Stimulated activated CD8-positive, alpha-beta memory T cell treated with anti-CD3 and anti-CD28 coated beads, Interleukin-4, amount 100 ng/mL, for 24 hours (primary cell): ENCODE results near the gene NUCKS1.

ENCODE experiments used
- DNase-seq: peaks from one replicate; pipeline ENCODE4 v3.0.0-alpha.2; 2020; ENCODE audit warnings: low read depth

The NUCKS1 gene

GRCh38 chr1:205770618-205771017 is 20.6 kb upstream of the NUCKS1 start:
- DNase-seq: no peak

DNA sequence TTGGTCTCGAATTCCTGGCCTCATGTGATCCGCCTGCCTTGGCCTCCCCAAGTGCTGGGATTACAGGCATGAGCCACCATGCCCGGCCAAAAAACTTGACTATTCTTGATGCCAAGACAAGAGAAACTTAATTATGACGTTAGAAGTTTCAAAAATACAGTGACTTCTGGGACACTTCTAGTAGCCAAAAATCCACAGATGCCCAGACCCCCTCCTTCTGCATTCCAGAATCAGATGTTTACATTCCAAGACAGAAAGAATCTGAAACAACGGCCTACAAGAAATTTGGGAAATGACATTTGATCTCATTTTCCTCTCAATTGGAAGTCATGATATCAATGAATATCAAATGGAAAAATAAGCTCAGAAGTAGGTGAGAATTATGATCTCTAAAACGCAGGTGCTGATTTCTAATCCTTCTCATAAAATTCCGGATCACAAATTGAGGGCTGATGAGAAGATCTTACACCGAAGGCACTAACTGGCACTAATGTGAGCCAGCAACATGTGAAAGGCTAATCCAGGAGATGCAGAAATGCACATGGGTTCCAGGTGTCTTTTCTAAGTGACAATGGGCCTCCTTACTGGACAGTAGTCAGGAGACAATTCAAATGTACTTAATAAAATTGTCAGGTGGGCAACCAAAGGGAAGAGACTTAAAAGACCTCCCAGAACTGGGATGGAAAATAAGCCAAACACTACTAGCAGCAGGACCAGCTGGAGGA is 19.8 kb upstream of the NUCKS1 start:
- DNase-seq: no peak

GRCh38 chr1:205767248-205767647 is 17.3 kb upstream of the NUCKS1 start:
- no peak for DNase-seq

- no peak for DNase-seq
These were observed 16.6 kb upstream of the NUCKS1 start for GRCh38 chr1:205766570-205766969.

DNA sequence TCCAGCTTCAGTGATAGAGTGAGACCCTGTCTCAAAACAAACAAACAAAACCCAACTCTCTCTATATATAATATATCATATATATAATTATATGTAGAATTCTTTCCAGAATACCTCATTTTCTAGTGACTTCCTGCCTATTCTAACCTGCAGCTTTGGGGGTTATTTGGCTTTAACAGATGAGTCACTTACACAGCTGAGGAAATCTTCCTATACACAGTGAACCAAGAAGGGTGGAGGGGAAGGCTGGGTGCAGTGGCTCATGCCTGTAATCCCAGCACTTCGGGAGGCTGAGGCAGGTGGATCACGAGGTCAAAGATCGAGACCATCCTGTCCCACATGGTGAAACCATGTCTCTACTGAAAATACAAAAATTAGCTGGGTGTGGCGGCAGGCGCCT is 16.1 kb upstream of the NUCKS1 start:
- no peak for DNase-seq

- DNase-seq: no peak
These were observed 14.6 kb upstream of the NUCKS1 start for GRCh38 chr1:205764578-205764977.

GRCh38 chr1:205763980-205764379 is 14.0 kb upstream of the NUCKS1 start:
- no peak for DNase-seq

DNA sequence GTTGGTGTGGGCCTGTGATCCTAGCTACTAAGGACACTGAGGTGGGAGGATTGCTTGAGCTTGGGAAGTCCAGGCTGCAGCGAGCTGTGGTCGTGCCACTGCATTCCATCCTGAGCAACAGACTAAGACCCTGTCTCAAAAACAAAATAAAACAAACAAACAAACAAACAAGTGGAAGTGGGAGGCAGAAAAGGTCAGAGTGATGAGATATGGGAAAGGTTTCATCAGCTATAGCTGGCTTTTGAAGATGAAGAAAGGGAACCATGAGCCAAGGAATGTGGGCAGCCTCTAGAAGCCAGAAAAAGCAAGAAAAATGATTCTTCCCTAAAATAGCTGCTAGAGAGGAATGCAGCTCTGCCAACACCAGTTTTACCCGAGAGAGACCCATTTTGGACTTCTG is 10.6 kb upstream of the NUCKS1 start:
- no peak for DNase-seq

- no peak for DNase-seq
These were observed 6.6 kb upstream of the NUCKS1 start for GRCh38 chr1:205756552-205756951.

GRCh38 chr1:205754857-205755256 is 4.9 kb upstream of the NUCKS1 start:
- no peak for DNase-seq

DNA sequence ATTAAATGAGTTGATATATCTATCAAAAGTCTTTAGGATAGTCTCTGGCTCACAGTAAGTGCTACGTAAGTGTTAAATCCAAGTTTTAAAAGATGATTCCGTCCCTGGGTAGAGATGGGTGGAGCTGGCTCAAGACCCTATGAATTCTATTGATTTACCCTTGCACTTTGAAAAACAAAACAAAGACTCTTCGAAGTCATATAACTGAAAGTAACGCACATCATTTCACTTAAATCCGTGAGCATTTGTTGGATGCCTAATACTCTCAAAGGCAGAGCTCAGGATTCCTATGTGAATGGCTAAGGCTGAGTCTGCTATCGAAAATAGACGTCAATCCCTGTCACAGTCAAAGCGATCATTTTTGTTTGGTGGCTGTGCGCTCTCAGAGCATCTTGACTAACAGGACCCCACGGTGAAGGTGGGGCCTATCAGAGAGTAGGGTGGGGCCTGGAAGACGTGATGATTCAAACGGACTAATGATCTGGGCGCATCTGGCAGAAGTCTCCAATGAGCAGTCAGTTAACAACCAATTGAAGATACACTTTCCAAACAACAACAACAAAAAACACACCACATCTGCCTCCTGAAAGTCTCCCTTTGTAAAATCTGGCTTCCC is 1.2 kb upstream of the NUCKS1 start:
- DNase-seq: no peak

DNA sequence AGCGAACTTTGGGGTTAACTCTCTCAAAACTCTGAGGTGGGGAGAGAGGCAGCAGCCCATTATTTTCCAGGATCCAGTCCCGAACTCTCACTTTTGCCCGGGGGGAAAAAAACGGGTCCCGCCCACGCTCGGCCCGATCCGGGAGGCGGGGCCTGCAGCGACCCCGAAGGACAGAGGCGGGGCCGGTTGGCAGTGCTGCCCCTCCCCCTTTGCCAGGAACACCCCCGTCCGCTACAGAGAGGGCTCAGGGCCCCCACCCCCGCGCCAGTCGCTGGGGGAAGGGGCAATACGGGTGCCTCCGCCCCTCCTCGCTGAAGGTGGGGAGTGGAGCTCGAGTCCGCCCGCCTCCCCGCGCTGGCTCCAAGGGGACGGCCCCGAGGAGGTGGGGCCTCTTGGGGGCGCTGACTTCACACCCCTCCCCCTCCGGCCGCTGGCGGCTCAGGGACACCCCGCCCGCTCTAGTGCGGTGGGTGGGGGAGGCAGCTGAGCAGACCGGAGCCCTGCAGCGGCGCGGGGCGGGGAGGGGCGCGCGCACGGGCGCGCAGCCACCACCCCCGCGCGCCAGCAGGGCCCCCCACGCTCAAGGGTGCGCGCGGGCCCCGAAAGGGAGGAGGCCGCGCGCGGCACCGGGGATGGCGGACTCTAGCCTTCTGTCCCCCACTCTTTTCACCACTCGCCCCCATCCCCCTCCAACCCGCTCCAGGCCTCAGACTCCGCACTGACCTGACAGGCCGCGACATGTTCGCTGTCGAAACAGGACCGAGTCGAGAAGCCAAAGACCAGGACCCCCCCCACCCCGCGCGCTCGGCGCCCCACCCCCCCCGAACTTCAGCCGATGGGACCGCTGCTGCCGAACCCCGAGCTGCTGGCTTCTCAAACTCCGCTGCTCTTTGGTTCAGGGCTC is 496 bp downstream of the NUCKS1 start:
- DNase-seq: peak; percentile 96

- DNase-seq: no peak
These were observed 1.4 kb downstream of the NUCKS1 start for GRCh38 chr1:205748403-205749233.

DNA sequence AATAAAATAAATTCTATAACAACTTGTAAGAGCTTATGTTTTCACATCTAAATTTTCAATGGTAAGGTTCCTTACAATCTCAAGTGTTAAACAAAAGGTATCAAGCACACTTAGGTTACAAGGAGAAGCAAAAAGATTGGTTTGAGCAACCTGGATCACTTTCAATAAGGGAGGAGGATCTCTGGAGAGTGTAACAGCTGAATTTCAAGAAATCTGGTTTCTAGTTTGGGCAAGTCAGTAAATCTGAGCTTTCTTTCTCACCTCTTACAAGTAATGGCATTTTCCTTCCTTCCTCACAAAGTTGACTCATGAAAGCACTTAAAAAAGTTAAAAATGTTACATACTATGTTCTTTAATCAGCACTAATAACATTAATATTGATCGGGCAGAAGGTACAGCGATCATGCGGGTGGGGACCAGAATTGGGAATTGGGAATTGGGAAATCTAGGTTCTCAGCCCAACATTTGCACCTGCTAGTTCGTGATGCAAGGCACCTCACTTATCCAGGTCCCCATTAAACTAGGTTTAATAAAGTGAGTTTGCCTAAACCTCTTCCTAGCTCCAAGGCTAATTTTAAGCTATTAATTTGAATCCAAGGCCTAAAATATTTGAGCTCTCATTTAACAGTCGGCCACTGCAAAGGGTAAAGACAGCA is 3.1 kb downstream of the NUCKS1 start:
- no peak for DNase-seq

DNA sequence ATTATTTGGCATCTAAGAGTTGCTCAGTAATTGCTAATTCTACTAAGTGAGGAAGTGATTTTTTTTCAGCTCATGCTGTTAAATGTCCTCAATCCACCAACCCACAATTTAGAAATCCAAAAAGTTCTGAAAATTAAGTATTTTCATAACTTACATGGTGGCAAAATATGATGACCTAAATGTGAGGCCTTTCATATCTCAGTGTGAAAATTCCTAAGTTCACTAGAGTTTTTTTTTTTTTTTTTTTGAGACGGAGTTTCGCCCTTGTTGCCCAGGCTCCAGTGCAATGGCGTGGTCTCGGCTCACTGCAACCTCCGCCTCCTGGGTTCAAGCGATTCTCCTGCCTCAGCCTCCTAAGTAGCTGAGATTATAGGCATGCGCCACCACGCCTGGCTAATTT is 5.6 kb downstream of the NUCKS1 start:
- no peak for DNase-seq

- DNase-seq: no peak
These were observed 6.0 kb downstream of the NUCKS1 start for GRCh38 chr1:205743977-205744376.

GRCh38 chr1:205741681-205742080 is 8.3 kb downstream of the NUCKS1 start:
- no peak for DNase-seq

DNA sequence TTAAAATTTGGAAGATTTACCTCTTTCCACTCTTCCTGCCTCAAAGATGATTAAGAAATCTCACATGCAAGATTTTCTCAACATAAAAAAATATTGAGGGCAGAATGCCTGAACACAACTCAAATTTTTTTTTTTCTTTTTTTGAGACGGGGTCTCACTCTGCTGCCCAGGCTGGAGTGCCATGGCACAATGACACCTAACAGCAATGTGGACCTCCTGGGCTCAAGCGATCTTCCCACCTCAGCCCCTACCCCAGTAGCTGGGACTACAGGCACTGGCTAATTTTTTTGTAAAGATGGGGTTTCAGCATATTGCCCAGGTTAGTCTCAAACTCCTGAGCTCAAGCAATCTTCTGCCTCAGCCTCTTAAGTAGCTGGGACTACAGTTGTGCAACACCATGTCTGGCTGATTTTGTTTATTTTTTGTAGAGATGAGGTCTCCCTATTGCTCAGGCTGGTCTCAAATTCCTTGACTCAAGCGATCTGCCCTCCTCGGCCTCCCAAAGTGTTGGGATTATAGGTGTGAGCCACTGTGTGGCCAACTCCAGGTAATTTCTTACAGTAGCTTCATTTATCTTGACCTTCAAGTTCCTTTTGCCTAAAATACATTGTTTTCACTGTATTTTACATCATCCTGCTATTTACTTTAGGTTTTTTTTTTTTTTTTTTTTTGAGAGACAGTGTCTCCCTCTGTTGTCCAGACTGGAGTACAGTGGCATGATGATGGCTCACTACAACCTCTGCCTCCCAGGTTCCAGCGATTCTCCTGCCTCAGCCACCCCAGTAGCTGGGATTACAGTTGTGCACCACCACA is 10.4 kb downstream of the NUCKS1 start:
- DNase-seq: no peak

- no peak for DNase-seq
These were observed 14.8 kb downstream of the NUCKS1 start for GRCh38 chr1:205735218-205735617.

GRCh38 chr1:205733438-205734175 is 16.4 kb downstream of the NUCKS1 start:
- no peak for DNase-seq
